ENCODE results near the gene ZMYM1.
"Not testable (repeated sequence)": the region's sequence is repeated elsewhere in the genome, so short reads cannot be mapped to it uniquely, and the experiment has no call there.

The ZMYM1 gene

GRCh38 chr1:35064265-35064664 lies 14.9 kb upstream of the ZMYM1 start:
- no peak for ATAC-seq
- TF ChIP-seq ZFP30 (CRISPR knock-in tag; IDR thresholded peaks at IDR 0.05): no peak
- TF ChIP-seq ISL1 (CRISPR knock-in tag; IDR thresholded peaks at IDR 0.05): no peak
- TF ChIP-seq BACH2 (CRISPR knock-in tag; IDR thresholded peaks at IDR 0.05; ENCODE audit: borderline replicate concordance): no peak
- no peak for TF ChIP-seq ZNF565 (CRISPR knock-in tag; conservative IDR thresholded peaks at IDR 0.05; ENCODE audit: low read depth)
- no peak for TF ChIP-seq ESRRG (CRISPR knock-in tag; IDR thresholded peaks at IDR 0.05)
- no peak for TF ChIP-seq ZNF8 (CRISPR knock-in tag; IDR thresholded peaks at IDR 0.05)
- TF ChIP-seq, protein P1, sequence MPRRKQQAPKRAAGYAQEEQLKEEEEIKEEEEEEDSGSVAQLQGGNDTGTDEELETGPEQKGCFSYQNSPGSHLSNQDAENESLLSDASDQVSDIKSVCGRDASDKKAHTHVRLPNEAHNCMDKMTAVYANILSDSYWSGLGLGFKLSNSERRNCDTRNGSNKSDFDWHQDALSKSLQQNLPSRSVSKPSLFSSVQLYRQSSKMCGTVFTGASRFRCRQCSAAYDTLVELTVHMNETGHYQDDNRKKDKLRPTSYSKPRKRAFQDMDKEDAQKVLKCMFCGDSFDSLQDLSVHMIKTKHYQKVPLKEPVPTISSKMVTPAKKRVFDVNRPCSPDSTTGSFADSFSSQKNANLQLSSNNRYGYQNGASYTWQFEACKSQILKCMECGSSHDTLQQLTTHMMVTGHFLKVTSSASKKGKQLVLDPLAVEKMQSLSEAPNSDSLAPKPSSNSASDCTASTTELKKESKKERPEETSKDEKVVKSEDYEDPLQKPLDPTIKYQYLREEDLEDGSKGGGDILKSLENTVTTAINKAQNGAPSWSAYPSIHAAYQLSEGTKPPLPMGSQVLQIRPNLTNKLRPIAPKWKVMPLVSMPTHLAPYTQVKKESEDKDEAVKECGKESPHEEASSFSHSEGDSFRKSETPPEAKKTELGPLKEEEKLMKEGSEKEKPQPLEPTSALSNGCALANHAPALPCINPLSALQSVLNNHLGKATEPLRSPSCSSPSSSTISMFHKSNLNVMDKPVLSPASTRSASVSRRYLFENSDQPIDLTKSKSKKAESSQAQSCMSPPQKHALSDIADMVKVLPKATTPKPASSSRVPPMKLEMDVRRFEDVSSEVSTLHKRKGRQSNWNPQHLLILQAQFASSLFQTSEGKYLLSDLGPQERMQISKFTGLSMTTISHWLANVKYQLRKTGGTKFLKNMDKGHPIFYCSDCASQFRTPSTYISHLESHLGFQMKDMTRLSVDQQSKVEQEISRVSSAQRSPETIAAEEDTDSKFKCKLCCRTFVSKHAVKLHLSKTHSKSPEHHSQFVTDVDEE (CRISPR knock-in tag; IDR thresholded peaks at IDR 0.05): no peak
- no peak for TF ChIP-seq TOX (CRISPR knock-in tag; IDR thresholded peaks at IDR 0.05; ENCODE audit: borderline replicate concordance)

GRCh38 chr1:35069746-35070145 lies 9.4 kb upstream of the ZMYM1 start:
- TF ChIP-seq ARNTL (CRISPR knock-in tag; IDR thresholded peaks at IDR 0.05; ENCODE audit: borderline replicate concordance, low read depth): no peak
- no peak for TF ChIP-seq ZNF70 (CRISPR knock-in tag; IDR thresholded peaks at IDR 0.05)
- TF ChIP-seq, protein P2, sequence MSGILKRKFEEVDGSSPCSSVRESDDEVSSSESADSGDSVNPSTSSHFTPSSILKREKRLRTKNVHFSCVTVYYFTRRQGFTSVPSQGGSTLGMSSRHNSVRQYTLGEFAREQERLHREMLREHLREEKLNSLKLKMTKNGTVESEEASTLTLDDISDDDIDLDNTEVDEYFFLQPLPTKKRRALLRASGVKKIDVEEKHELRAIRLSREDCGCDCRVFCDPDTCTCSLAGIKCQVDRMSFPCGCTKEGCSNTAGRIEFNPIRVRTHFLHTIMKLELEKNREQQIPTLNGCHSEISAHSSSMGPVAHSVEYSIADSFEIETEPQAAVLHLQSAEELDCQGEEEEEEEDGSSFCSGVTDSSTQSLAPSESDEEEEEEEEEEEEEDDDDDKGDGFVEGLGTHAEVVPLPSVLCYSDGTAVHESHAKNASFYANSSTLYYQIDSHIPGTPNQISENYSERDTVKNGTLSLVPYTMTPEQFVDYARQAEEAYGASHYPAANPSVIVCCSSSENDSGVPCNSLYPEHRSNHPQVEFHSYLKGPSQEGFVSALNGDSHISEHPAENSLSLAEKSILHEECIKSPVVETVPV (CRISPR knock-in tag; IDR thresholded peaks at IDR 0.05): no peak
- TF ChIP-seq RARB (CRISPR knock-in tag; IDR thresholded peaks at IDR 0.05): no peak
- TF ChIP-seq POU6F1 (CRISPR knock-in tag; IDR thresholded peaks at IDR 0.05; ENCODE audit: borderline replicate concordance, low read depth): no peak
- TF ChIP-seq PPARA (CRISPR knock-in tag; IDR thresholded peaks at IDR 0.05; ENCODE audit: borderline replicate concordance): no peak
- no peak for TF ChIP-seq TOX (CRISPR knock-in tag; IDR thresholded peaks at IDR 0.05; ENCODE audit: borderline replicate concordance)
- TF ChIP-seq, protein P3, sequence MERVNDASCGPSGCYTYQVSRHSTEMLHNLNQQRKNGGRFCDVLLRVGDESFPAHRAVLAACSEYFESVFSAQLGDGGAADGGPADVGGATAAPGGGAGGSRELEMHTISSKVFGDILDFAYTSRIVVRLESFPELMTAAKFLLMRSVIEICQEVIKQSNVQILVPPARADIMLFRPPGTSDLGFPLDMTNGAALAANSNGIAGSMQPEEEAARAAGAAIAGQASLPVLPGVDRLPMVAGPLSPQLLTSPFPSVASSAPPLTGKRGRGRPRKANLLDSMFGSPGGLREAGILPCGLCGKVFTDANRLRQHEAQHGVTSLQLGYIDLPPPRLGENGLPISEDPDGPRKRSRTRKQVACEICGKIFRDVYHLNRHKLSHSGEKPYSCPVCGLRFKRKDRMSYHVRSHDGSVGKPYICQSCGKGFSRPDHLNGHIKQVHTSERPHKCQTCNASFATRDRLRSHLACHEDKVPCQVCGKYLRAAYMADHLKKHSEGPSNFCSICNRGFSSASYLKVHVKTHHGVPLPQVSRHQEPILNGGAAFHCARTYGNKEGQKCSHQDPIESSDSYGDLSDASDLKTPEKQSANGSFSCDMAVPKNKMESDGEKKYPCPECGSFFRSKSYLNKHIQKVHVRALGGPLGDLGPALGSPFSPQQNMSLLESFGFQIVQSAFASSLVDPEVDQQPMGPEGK (CRISPR knock-in tag; IDR thresholded peaks at IDR 0.05; ENCODE audit: borderline replicate concordance): no peak
- TF ChIP-seq CSDC2 (CRISPR knock-in tag; IDR thresholded peaks at IDR 0.05): no peak
- TF ChIP-seq ISL1 (CRISPR knock-in tag; IDR thresholded peaks at IDR 0.05): no peak
- TF ChIP-seq, protein P4, sequence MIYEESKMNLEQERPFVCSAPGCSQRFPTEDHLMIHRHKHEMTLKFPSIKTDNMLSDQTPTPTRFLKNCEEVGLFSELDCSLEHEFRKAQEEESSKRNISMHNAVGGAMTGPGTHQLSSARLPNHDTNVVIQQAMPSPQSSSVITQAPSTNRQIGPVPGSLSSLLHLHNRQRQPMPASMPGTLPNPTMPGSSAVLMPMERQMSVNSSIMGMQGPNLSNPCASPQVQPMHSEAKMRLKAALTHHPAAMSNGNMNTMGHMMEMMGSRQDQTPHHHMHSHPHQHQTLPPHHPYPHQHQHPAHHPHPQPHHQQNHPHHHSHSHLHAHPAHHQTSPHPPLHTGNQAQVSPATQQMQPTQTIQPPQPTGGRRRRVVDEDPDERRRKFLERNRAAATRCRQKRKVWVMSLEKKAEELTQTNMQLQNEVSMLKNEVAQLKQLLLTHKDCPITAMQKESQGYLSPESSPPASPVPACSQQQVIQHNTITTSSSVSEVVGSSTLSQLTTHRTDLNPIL (CRISPR knock-in tag; IDR thresholded peaks at IDR 0.05; ENCODE audit: low read depth): no peak
- ATAC-seq: no peak

DNA sequence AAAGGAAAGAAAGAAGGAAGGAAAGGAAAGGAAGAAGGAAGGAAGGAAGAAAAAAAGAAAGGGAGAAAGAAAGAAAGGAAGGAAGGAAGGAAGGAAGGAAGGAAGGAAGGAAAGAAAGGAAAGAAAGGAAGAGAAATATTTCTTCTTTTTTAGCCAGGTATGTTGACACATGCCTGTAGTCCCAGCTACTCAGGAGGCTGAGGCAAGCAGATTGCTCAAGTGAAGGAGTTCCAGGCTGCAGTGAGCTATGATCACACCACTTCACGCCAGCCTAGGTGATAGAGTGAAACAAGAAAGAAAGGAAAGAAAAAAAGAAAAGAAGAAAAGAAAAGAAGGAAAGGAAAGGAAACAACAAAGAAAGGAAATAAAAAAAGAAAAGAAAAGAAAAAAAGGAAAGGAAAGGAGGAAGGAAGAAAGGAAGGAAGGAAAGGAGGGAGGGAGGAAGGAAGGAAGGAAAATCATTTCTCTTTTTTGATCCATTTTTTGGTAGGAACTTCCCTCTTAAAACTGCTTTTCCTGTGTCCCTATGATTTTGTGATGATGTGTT lies 5.8 kb upstream of the ZMYM1 start:
- ATAC-seq: no peak
- TF ChIP-seq PPARA (CRISPR knock-in tag; IDR thresholded peaks at IDR 0.05; ENCODE audit: borderline replicate concordance) (no peak), ISL1 (CRISPR knock-in tag; IDR thresholded peaks at IDR 0.05) (no peak), ZC3H10 (CRISPR knock-in tag; IDR thresholded peaks at IDR 0.05) (no peak), BACH2 (CRISPR knock-in tag; IDR thresholded peaks at IDR 0.05; ENCODE audit: borderline replicate concordance) (no peak), CSDC2 (CRISPR knock-in tag; IDR thresholded peaks at IDR 0.05) (no peak), OSR1 (CRISPR knock-in tag; IDR thresholded peaks at IDR 0.05) (no peak), TCF4 (CRISPR knock-in tag; IDR thresholded peaks at IDR 0.05; ENCODE audit: borderline replicate concordance) (no peak)
- TF ChIP-seq, protein P1 (CRISPR knock-in tag; IDR thresholded peaks at IDR 0.05): no peak
- TF ChIP-seq, protein P4 (CRISPR knock-in tag; IDR thresholded peaks at IDR 0.05; ENCODE audit: low read depth): no peak

GRCh38 chr1:35076426-35076825 lies 2.8 kb upstream of the ZMYM1 start:
- not testable (repeated sequence) for ATAC-seq
